Fibroblast of lung (primary cell): ENCODE results near the gene ZNF3. TPM values are rescaled to one million over a fixed set of nuclear protein-coding genes. Genes with fewer than 3 reads are reported as not detected.

Experiments
- DNase-seq, 2 donors: peaks; one replicate each; pipeline versions ENCODE4 v3.0.0 to v3.0.0-alpha.2; 2010; ENCODE audit warnings: low read depth in 2 of 2
- H2AFZ ChIP-seq: 2 replicates; pipeline ENCODE4 v1.5.1; 2012; ENCODE audit warnings: low read length, control low read depth, inconsistent platforms
- H3K27ac ChIP-seq: 2 replicates; pipeline ENCODE4 v1.5.1; 2011; ENCODE audit warnings: low read length, control low read depth; ENCODE audit not compliant: insufficient read depth
- H3K27me3 ChIP-seq: 2 replicates; pipeline ENCODE4 v1.5.1; 2011; ENCODE audit warnings: mild to moderate bottlenecking, low read length; ENCODE audit not compliant: control insufficient read depth, insufficient read depth
- H3K36me3 ChIP-seq: 2 replicates; pipeline ENCODE4 v1.5.1; 2011; ENCODE audit warnings: low read length; ENCODE audit not compliant: control insufficient read depth, insufficient read depth
- H3K4me1 ChIP-seq: 2 replicates; pipeline ENCODE4 v1.5.1; 2011; ENCODE audit warnings: low read length; ENCODE audit not compliant: control insufficient read depth, insufficient read depth; ENCODE audit errors: extremely low read depth
- H3K4me2 ChIP-seq: 2 replicates; pipeline ENCODE4 v1.5.1; 2011; ENCODE audit warnings: low read length, control low read depth; ENCODE audit not compliant: insufficient read depth; ENCODE audit errors: extremely low read depth
- H3K4me3 ChIP-seq, 4 experiments: fragments of 200-600 bp in 1 of 4; sonication (generic) in 1 of 4; replicated peaks in 1 of 4; 2 replicates each; pipeline ENCODE4 v1.5.1; 2011 to 2016; ENCODE audit warnings: low read length in 4 of 4, low read depth in 3 of 4, mild to moderate bottlenecking in 3 of 4, control low read depth in 2 of 4, inconsistent platforms in 1 of 4, mixed read lengths in 1 of 4; ENCODE audit not compliant: insufficient read depth in 1 of 4; ENCODE audit errors: control extremely low read depth in 1 of 4
- H3K79me2 ChIP-seq: 2 replicates; pipeline ENCODE4 v1.5.1; 2012; ENCODE audit warnings: mild to moderate bottlenecking, low read length, inconsistent platforms; ENCODE audit not compliant: control insufficient read depth, insufficient read depth
- H3K9ac ChIP-seq: 2 replicates; pipeline ENCODE4 v1.5.1; 2011; ENCODE audit warnings: mild to moderate bottlenecking, low read length, control low read depth; ENCODE audit not compliant: insufficient read depth
- H3K9me3 ChIP-seq: 2 replicates; pipeline ENCODE4 v1.5.1; 2012; ENCODE audit warnings: low read depth, low read length; ENCODE audit not compliant: control insufficient read depth, insufficient read depth
- H4K20me1 ChIP-seq: 2 replicates; pipeline ENCODE4 v1.5.1; 2011; ENCODE audit warnings: low read length; ENCODE audit not compliant: control insufficient read depth, insufficient read depth; ENCODE audit errors: extremely low read depth
- EZH2 ChIP-seq: IDR thresholded peaks from 2 replicates; pipeline ENCODE4 v1.5.1; 2012; ENCODE audit warnings: low read length, control low read depth, mild to moderate bottlenecking; ENCODE audit errors: missing control alignments
- polyA plus RNA-seq, 2 donors: library from polyadenylated mRNA; depleted of rRNA in 1 of 2; stranded (reverse) in 1 of 2; unstranded in 1 of 2; fragments of >200 nt; gene quantifications; 2 replicates each; pipeline ENCODE4 v1.2.1, GENCODE V29; 2011 to 2012; ENCODE audit warnings: missing spikeins in 1 of 2
- total RNA-seq: library from RNA; depleted of rRNA; stranded (reverse); fragments of >200 nt; gene quantifications from 2 replicates; pipeline ENCODE4 v1.2.1, GENCODE V29; 2014
- TF ChIP-seq, protein P1 (sequence below), 2 donors: IDR thresholded peaks in 1 of 2; conservative IDR thresholded peaks in 1 of 2; 1 replicate in 1 of 2; 2 replicates in 1 of 2; pipeline ENCODE4 v1.5.1; 2011 to 2012; ENCODE audit warnings: low read length in 2 of 2, control low read depth in 1 of 2, inconsistent platforms in 1 of 2, low read depth in 1 of 2, mild to moderate bottlenecking in 1 of 2

ZNF3 gene
- total and polyA plus RNA-seq, 2 donors (not counting 1 experiment from before 2014, with no cell fraction given) = 19.7 to 26.8 TPM

DNA sequence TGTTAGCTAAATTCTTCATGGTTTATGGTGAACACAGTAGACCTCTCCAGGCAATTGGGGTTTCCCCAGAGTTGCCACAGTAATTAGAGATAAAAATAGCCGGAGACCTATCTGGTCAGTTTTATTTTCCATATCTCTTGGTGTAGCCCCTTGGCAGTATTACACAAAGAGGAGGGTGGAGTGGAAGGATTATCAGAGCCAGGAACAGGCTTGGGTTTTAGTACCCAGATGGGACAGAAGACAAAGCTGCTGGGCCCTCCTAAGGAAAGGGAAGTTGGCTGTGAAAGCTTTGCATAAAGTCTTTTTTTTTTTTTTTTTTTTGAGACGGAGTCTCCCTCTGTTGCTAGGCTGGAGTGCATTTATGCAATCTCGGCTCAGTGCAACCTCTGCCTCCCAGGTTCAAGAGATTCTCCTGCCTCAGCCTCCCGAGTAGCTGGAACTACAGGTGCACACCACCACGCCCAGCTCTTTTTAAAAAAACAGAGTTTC, 22.2 kb downstream of the ZNF3 start:
- Histone ChIP-seq H3K27ac (no peak overlapping the region), H3K79me2 (no peaks in the 10 kb centered on the region), H2AFZ (no peak overlapping the region), H3K27me3 (no peaks in the 10 kb centered on the region), H3K36me3 (peaks cover 10% of the 10 kb centered on the region), H3K9ac (no peak overlapping the region), H4K20me1 (no peaks in the 10 kb centered on the region), H3K9me3 (no peaks in the 10 kb centered on the region), H3K4me2 (no peak overlapping the region), H3K4me1 (no peaks in the 10 kb centered on the region), H3K4me3 (no peak overlapping the region)
- no peak for DNase-seq
- TF ChIP-seq, protein P1, sequence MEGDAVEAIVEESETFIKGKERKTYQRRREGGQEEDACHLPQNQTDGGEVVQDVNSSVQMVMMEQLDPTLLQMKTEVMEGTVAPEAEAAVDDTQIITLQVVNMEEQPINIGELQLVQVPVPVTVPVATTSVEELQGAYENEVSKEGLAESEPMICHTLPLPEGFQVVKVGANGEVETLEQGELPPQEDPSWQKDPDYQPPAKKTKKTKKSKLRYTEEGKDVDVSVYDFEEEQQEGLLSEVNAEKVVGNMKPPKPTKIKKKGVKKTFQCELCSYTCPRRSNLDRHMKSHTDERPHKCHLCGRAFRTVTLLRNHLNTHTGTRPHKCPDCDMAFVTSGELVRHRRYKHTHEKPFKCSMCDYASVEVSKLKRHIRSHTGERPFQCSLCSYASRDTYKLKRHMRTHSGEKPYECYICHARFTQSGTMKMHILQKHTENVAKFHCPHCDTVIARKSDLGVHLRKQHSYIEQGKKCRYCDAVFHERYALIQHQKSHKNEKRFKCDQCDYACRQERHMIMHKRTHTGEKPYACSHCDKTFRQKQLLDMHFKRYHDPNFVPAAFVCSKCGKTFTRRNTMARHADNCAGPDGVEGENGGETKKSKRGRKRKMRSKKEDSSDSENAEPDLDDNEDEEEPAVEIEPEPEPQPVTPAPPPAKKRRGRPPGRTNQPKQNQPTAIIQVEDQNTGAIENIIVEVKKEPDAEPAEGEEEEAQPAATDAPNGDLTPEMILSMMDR (conservative IDR thresholded peaks at IDR 0.05 in 1 of 2, IDR thresholded peaks at IDR 0.05 in 1 of 2; ENCODE audit: low read depth in 1 of 2, low read length in 2 of 2) = no peak
- no peak for TF ChIP-seq EZH2

DNA sequence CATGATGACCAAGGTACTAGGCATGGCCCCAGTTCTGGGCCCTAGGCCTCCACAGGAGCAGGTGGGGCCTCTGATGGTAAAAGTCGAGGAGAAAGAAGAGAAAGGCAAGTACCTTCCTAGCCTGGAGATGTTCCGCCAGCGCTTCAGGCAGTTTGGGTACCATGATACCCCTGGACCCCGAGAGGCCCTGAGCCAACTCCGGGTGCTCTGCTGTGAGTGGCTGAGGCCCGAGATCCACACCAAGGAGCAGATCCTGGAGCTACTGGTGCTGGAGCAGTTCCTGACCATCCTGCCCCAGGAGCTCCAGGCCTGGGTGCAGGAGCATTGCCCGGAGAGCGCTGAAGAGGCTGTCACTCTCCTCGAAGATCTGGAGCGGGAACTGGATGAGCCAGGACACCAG, 24.5 kb downstream of the ZNF3 start:
- H3K79me2 ChIP-seq = no peaks in the 10 kb centered on the region
- H3K27ac ChIP-seq = no peak overlapping the region
- H3K4me1 ChIP-seq = no peaks in the 10 kb centered on the region
- TF ChIP-seq EZH2 = no peak
- TF ChIP-seq, protein P1 (conservative IDR thresholded peaks at IDR 0.05 in 1 of 2, IDR thresholded peaks at IDR 0.05 in 1 of 2; ENCODE audit: low read depth in 1 of 2, low read length in 2 of 2) = no peak
- H3K27me3 ChIP-seq = no peaks in the 10 kb centered on the region
- no peak overlapping the region for H3K4me2 ChIP-seq
- DNase-seq = no peak
- H2AFZ ChIP-seq = no peak overlapping the region
- no peak overlapping the region for H3K9ac ChIP-seq
- no peaks in the 10 kb centered on the region for H4K20me1 ChIP-seq
- H3K9me3 ChIP-seq = no peaks in the 10 kb centered on the region
- no peak overlapping the region for H3K4me3 ChIP-seq
- peaks cover 7% of the 10 kb centered on the region for H3K36me3 ChIP-seq

DNA sequence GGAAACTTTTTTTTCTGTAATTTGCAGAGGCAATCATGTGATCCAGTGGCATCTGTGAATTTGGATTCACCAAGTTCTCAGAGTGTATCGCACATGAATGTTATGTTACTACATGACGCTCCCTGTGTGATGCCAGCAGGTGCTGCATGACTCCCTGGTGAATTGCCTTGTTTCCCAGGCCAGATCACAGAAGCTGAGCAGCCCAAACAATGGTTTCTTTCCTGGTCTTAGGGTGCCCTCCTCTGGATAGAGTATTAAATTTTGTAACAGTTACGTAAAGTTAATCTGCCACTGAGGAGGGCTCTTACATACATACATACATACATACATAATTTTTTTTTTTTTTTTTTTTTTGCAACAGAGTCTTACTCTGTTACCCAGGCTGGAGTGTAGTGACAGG, 28.3 kb downstream of the ZNF3 start:
- H3K4me2 ChIP-seq = no peak overlapping the region
- H3K9me3 ChIP-seq = no peaks in the 10 kb centered on the region
- DNase-seq = peak; percentile 57 to 75
- peaks cover 4% of the 10 kb centered on the region for H3K79me2 ChIP-seq
- no peak overlapping the region for H3K9ac ChIP-seq
- no peak overlapping the region for H2AFZ ChIP-seq
- no peaks in the 10 kb centered on the region for H3K27me3 ChIP-seq
- peaks cover 5% of the 10 kb centered on the region for H3K4me1 ChIP-seq
- no peak overlapping the region for H3K4me3 ChIP-seq
- TF ChIP-seq EZH2 = no peak
- TF ChIP-seq, protein P1 (conservative IDR thresholded peaks at IDR 0.05 in 1 of 2, IDR thresholded peaks at IDR 0.05 in 1 of 2; ENCODE audit: low read depth in 1 of 2, low read length in 2 of 2) = peak; percentile 11 to 21
- no peaks in the 10 kb centered on the region for H4K20me1 ChIP-seq
- H3K36me3 ChIP-seq = peaks cover 5% of the 10 kb centered on the region
- no peak overlapping the region for H3K27ac ChIP-seq
